B cell (primary cell): ENCODE results near the gene RAB3C.

Experiments used
- CTCF ChIP-seq: fragments of 200-600 bp; IDR thresholded peaks from one replicate; pipeline ENCODE4 v1.8.0; 2022; ENCODE audit warnings: antibody characterized with exemption, mild to moderate bottlenecking
- EZH2 ChIP-seq: IDR thresholded peaks from 2 replicates; pipeline ENCODE4 v1.6.1; 2012; ENCODE audit warnings: borderline replicate concordance, low read depth, mild to moderate bottlenecking, moderate library complexity, low read length; ENCODE audit not compliant: insufficient read depth, poor library complexity, severe bottlenecking

- TF ChIP-seq CTCF, result no peak
- no peak for TF ChIP-seq EZH2
Observed at GRCh38 chr5:58763390-58763789, 180.5 kb downstream of the RAB3C start.
